Measurements from ENCODE around the gene GADD45A.

Gene GADD45A

GRCh38 chr1:67690018-67690363 is 5.0 kb downstream of the GADD45A start:
- no peak for DNase-seq

DNA sequence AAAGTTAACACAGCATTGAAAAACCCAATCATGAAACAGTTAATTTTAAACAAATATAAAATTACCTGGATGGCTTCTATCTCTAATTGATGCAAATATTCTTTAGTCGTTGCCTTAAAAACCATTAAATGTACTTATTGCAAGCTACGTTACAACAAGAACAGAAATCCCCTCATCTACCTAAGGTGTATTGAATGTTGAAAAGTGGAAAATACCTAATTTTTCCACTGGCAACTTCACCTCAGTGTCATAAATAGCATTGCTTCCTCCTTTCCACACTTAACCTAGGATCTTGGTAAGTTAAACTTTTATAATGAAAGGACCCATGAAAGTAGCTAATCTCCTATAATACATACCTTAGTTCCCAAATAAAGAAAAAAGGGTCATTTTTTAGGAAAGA is 5.4 kb downstream of the GADD45A start:
- no peak for DNase-seq

GRCh38 chr1:67691712-67692111 is 6.7 kb downstream of the GADD45A start:
- no peak for DNase-seq

- DNase-seq = no peak
Measured at GRCh38 chr1:67695963-67696362, 11.0 kb downstream of the GADD45A start.

- DNase-seq = no peak
Measured at GRCh38 chr1:67696708-67697107, 11.7 kb downstream of the GADD45A start.

DNA sequence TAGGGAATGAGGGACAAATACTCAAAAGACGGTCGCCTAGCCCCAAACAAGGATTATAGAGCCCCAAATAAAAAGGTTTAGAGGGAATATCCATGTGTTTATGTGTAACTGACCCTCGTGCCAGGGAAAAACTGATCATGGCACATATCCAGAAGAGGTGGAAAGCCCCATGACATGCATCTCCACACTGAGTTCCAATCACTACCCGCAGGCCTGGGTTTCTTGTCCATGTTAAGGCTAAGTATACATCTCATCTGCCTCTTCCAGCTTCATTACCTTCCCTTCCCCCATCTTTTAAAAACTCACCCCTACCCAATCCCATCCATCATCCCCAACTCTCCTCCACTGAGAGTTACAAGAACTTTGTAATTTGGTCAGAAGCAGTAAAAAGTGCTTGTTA is 15.2 kb downstream of the GADD45A start:
- no peak for DNase-seq

- no peak for DNase-seq
Measured at GRCh38 chr1:67700692-67701410, 15.8 kb downstream of the GADD45A start.

DNA sequence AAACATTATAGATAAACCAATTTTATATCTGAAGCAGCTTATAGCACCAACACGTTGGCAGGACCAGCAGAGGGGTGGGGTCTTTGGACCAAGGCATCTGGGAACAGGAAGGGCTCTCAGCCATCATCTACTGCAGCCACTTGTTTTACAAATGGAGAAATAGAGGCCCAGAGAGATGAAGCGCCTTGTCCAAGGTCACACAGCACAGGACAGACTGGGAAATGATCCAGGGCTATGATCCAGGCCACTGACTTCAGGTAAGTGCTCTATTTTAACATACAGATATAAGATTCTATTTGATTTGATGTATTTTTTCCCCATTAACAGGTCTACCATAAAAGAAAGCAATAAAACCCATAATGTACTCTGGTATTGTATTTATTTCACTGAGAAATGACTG is 16.9 kb downstream of the GADD45A start:
- DNase-seq = no peak

GRCh38 chr1:67704351-67704750 is 19.4 kb downstream of the GADD45A start:
- DNase-seq = no peak

- no peak for DNase-seq
Measured at GRCh38 chr1:67705735-67706453, 20.9 kb downstream of the GADD45A start.

- DNase-seq = no peak
Measured at GRCh38 chr1:67708606-67709005, 23.6 kb downstream of the GADD45A start.

- no peak for DNase-seq
Measured at GRCh38 chr1:67710417-67710816, 25.4 kb downstream of the GADD45A start.

GRCh38 chr1:67711158-67711854 is 26.3 kb downstream of the GADD45A start:
- no peak for DNase-seq

DNA sequence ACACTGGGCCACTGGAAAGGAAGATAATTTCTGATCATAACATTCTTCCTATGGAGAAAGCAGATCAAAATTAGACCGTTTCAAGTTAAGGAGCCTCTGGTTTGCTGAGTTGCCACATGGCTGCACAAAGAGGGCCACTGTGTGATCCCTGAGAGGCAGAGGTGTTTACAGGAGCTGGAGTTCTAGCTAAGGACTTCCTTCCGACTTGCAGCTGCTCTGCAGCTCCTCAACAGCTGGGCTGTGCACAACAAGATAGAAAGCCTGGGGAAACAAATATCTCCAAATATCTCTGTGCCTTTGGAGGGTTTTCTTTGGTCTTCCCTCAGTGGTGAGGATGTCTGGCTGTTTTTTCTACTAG is 26.8 kb downstream of the GADD45A start:
- no peak for DNase-seq

DNA sequence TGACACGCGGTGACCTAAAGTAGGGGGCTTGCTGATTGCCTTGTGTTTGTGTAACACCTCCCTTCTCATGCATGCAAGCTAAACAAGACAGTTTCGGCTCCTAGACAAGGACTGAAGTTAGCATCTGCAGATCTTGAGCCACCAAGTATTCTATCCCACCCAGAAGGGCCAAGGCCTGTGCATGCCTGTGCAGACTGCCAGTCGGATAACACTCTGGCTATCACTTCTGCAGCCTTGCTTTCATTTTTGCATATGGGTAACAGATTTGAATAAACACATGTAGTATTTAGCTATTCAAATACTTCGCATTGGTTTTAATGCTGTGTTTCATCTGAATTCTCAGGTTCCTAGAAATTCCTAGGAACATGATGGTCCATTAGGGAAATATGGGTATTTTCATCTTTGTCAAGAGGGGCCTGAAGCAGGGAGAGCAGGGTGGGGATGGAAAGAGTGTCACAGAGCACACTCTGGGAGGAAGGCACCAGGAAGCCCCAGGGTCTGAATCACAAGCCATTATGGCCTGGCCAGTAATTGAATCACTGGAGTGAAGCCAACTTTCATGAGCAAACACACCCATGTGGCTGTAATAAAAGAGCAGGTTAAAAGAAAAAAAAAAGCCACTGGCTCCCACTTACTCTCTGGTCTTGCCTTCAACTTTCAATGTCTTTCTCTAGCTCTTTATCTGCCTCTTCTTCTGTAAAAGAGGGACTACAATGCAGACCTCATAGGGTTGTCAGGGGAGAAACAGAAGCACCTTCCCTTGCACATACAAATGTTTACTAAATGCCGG is 28.3 kb downstream of the GADD45A start:
- DNase-seq = no peak

GRCh38 chr1:67715819-67716218 is 30.8 kb downstream of the GADD45A start:
- DNase-seq = no peak

GRCh38 chr1:67716800-67717199 is 31.8 kb downstream of the GADD45A start:
- no peak for DNase-seq

DNA sequence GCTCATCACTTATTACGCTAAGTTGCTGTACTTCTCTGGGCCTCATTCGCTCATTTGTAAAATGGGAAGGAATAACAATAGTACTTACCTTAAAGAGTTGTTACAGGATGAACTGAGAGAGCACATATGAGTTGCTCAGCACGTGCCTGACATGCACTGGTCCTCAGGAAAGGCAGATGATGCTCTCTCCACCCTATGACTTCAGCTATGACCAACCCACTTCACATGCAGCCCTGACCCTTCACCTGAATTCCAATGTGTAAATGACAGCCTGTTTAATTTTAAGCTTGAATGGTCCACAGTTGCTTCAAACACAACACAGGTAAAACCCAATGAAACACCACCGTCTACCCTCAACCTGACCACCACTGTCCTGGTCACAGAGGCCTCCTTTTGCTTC is 32.9 kb downstream of the GADD45A start:
- DNase-seq = no peak

- no peak for DNase-seq
Measured at GRCh38 chr1:67719329-67720196, 34.6 kb downstream of the GADD45A start.

- DNase-seq = no peak
Measured at GRCh38 chr1:67721112-67721511, 36.1 kb downstream of the GADD45A start.

GRCh38 chr1:67721650-67722291 is 36.8 kb downstream of the GADD45A start:
- no peak for DNase-seq

Measured in central memory CD4-positive, alpha-beta T cell (primary cell).